ENCODE measurements around the gene CYFIP2.

Gene CYFIP2

DNA sequence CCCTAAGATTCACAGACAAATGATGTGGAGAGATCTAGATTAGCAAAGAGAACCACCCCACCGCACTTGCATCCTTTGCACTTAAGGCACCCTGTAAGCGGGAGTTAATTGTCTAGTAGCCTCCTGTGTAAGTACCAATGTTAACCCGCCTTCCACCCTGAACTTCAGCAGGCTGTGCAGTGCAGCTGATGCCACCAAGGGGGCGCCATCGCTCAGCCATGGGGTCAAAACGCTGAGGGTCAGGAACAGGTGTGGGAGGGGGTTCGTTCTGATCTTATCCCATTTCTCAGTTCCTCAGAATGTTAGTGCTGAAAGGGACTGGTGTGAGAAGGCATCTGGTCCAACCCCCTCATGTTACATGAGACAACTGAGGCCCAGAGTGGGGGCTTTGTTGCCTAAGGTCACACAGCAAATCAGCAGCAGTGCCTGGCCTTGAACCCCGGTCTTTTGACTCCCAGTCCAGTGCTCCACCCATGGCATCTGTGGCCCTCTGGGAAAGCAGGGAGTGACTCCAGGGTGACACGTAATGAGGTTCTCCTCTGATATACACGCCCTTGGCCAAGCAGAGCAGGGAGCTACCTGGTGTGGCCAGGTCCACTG is 57.3 kb downstream of the CYFIP2 start:
- no peak overlapping the region for H4K91ac ChIP-seq (ENCODE audit: low read depth, low read length, poor library complexity)
- no CpG with 5 or more reads among the region's 10 CpGs for WGBS, 2 donors (ENCODE audit: extremely low coverage in 2 of 2, insufficient read length in 2 of 2, insufficient replicate concordance in 1 of 2)
- no peak overlapping the region for H2AK5ac ChIP-seq (ENCODE audit: low read depth, low read length)
- no peak overlapping the region for H3K18ac ChIP-seq (ENCODE audit: low read length)
- no peaks in the 10 kb centered on the region for H3K4me1 ChIP-seq (ENCODE audit: control insufficient read depth in 2 of 2, insufficient read depth in 1 of 2, low read depth in 1 of 2, low read length in 2 of 2)
- no peaks in the 10 kb centered on the region for H3K27me3 ChIP-seq (ENCODE audit: control insufficient read depth in 3 of 3, insufficient read depth in 3 of 3, low read depth in 1 of 3, low read length in 3 of 3)
- H3K27ac ChIP-seq (replicated peaks; ENCODE audit: low read length) = no peak overlapping the region
- H3K14ac ChIP-seq (ENCODE audit: low read length) = no peak overlapping the region
- no peak overlapping the region for H2BK12ac ChIP-seq (ENCODE audit: low read length)
- H3K9me3 ChIP-seq (replicated peaks in 1 of 2; ENCODE audit: control insufficient read depth in 2 of 2, insufficient read depth in 1 of 2, low read depth in 1 of 2, low read length in 2 of 2) = no peaks in the 10 kb centered on the region
- no peak overlapping the region for H3K23ac ChIP-seq (ENCODE audit: low read depth, low read length, poor library complexity)
- peaks cover 40 to 96% of the 10 kb centered on the region in 2 donors for H3K36me3 ChIP-seq (replicated peaks in 1 of 2; ENCODE audit: control insufficient read depth in 2 of 2, insufficient read depth in 2 of 2, low read length in 2 of 2)
- H2AFZ ChIP-seq (ENCODE audit: low read length) = no peak overlapping the region
- H3K9ac ChIP-seq (ENCODE audit: low read depth, low read length, poor library complexity) = no peak overlapping the region
- no peak overlapping the region for H3K4ac ChIP-seq (ENCODE audit: low read length)
- H3K4me3 ChIP-seq (ENCODE audit: low read length in 2 of 2) = no peak overlapping the region
- no peak overlapping the region for H2BK5ac ChIP-seq (ENCODE audit: low read length)
- no peaks in the 10 kb centered on the region for H3K79me1 ChIP-seq (ENCODE audit: low read depth, low read length)
- no peak for DNase-seq (ENCODE audit: low spot score)
- H2BK15ac ChIP-seq (ENCODE audit: low read length) = no peak overlapping the region
- no peak overlapping the region for H4K8ac ChIP-seq (ENCODE audit: low read depth, low read length)
- no peak overlapping the region for H2BK120ac ChIP-seq (ENCODE audit: low read depth, low read length)
- H3K4me2 ChIP-seq (ENCODE audit: insufficient read depth, low read length, poor library complexity, severe bottlenecking) = no peak overlapping the region

DNA sequence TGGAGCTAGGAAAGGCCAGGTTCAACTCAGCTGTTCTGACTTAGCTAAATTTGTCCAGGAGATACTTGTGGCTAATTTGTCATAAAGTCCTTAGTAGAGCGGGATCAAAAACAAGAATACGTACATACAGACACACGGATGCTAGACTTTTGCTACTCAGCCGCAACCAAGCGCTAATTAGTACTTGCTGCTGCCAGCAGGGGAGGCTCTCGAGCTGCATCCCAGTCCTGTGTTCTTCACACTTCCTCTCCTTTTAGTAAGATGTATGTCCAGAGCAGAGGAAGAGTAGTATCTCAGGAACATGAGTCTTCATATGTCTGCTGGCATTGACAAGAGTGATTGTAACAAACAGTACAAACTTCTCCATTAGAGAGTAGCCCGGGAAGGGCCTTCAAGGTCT is 58.3 kb downstream of the CYFIP2 start:
- Histone ChIP-seq H3K36me3 (replicated peaks in 1 of 2; ENCODE audit: control insufficient read depth in 2 of 2, insufficient read depth in 2 of 2, low read length in 2 of 2) (peaks cover 38 to 91% of the 10 kb centered on the region in 2 donors), H2BK120ac (ENCODE audit: low read depth, low read length) (no peak overlapping the region)

DNA sequence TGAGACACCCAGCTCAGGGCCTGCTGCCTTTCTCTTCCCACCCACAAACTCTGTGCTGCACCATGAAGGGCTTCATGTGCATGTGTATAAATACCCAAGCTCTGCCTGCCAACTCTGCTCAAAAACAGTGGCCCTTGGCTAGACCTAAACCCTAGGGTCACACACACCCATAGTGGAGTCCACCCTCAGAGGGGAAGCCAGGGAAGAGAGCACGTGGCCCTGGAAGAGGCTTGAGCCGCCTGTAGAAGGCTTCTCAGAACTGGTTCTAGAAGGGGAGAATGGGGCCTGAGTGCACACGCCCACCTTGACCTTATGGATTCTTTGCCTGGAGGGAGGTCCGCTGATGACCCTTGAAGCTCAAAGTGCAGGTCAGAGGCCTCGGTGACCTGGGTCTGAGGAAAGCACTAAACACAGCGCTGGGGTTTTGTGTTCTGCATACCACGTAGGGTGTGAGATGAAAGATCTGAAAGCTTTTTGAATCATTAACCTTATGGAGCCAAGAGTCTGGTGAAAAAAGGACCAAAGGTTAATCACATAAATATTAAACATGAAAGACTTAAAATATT is 60.6 kb downstream of the CYFIP2 start:
- Histone ChIP-seq H2AFZ (ENCODE audit: low read length) (no peak overlapping the region), H2BK12ac (ENCODE audit: low read length) (no peak overlapping the region), H3K14ac (ENCODE audit: low read length) (no peak overlapping the region), H4K91ac (ENCODE audit: low read depth, low read length, poor library complexity) (no peak overlapping the region), H3K4me2 (ENCODE audit: insufficient read depth, low read length, poor library complexity, severe bottlenecking) (no peak overlapping the region), H3K23ac (ENCODE audit: low read depth, low read length, poor library complexity) (no peak overlapping the region), H4K8ac (ENCODE audit: low read depth, low read length) (no peak overlapping the region), H2BK15ac (ENCODE audit: low read length) (no peak overlapping the region), H3K4me3 (ENCODE audit: low read length in 2 of 2) (no peak overlapping the region), H2BK5ac (ENCODE audit: low read length) (no peak overlapping the region), H3K9me3 (replicated peaks in 1 of 2; ENCODE audit: control insufficient read depth in 2 of 2, insufficient read depth in 1 of 2, low read depth in 1 of 2, low read length in 2 of 2) (no peaks in the 10 kb centered on the region), H3K9ac (ENCODE audit: low read depth, low read length, poor library complexity) (no peak overlapping the region), H3K27me3 (ENCODE audit: control insufficient read depth in 3 of 3, insufficient read depth in 3 of 3, low read depth in 1 of 3, low read length in 3 of 3) (no peaks in the 10 kb centered on the region), H2BK120ac (ENCODE audit: low read depth, low read length) (no peak overlapping the region), H3K79me1 (ENCODE audit: low read depth, low read length) (no peaks in the 10 kb centered on the region), H2AK5ac (ENCODE audit: low read depth, low read length) (no peak overlapping the region), H3K4ac (ENCODE audit: low read length) (no peak overlapping the region), H3K27ac (replicated peaks; ENCODE audit: low read length) (no peak overlapping the region), H3K36me3 (replicated peaks in 1 of 2; ENCODE audit: control insufficient read depth in 2 of 2, insufficient read depth in 2 of 2, low read length in 2 of 2) (peaks cover 33 to 91% of the 10 kb centered on the region in 2 donors), H3K4me1 (ENCODE audit: control insufficient read depth in 2 of 2, insufficient read depth in 1 of 2, low read depth in 1 of 2, low read length in 2 of 2) (no peaks in the 10 kb centered on the region), H3K18ac (ENCODE audit: low read length) (no peak overlapping the region)
- no CpG with 5 or more reads among the region's 7 CpGs for WGBS, 2 donors (ENCODE audit: extremely low coverage in 2 of 2, insufficient read length in 2 of 2, insufficient replicate concordance in 1 of 2)
- no peak for DNase-seq (ENCODE audit: low spot score)

More for the DNA sequence above, 58.3 kb downstream of the CYFIP2 start:
- Histone ChIP-seq H3K4me1 (ENCODE audit: control insufficient read depth in 2 of 2, insufficient read depth in 1 of 2, low read depth in 1 of 2, low read length in 2 of 2) (no peaks in the 10 kb centered on the region), H2BK12ac (ENCODE audit: low read length) (no peak overlapping the region), H3K4me2 (ENCODE audit: insufficient read depth, low read length, poor library complexity, severe bottlenecking) (no peak overlapping the region), H3K27ac (replicated peaks; ENCODE audit: low read length) (no peak overlapping the region), H3K4me3 (ENCODE audit: low read length in 2 of 2) (no peak overlapping the region), H3K18ac (ENCODE audit: low read length) (no peak overlapping the region), H3K4ac (ENCODE audit: low read length) (no peak overlapping the region), H2AK5ac (ENCODE audit: low read depth, low read length) (no peak overlapping the region), H3K23ac (ENCODE audit: low read depth, low read length, poor library complexity) (no peak overlapping the region), H2BK15ac (ENCODE audit: low read length) (no peak overlapping the region), H4K8ac (ENCODE audit: low read depth, low read length) (no peak overlapping the region), H3K9ac (ENCODE audit: low read depth, low read length, poor library complexity) (no peak overlapping the region), H3K27me3 (ENCODE audit: control insufficient read depth in 3 of 3, insufficient read depth in 3 of 3, low read depth in 1 of 3, low read length in 3 of 3) (no peaks in the 10 kb centered on the region), H2BK5ac (ENCODE audit: low read length) (no peak overlapping the region), H3K9me3 (replicated peaks in 1 of 2; ENCODE audit: control insufficient read depth in 2 of 2, insufficient read depth in 1 of 2, low read depth in 1 of 2, low read length in 2 of 2) (no peaks in the 10 kb centered on the region), H2AFZ (ENCODE audit: low read length) (no peak overlapping the region), H3K14ac (ENCODE audit: low read length) (no peak overlapping the region), H3K79me1 (ENCODE audit: low read depth, low read length) (no peaks in the 10 kb centered on the region), H4K91ac (ENCODE audit: low read depth, low read length, poor library complexity) (no peak overlapping the region)
- WGBS, 2 donors (ENCODE audit: extremely low coverage in 2 of 2, insufficient read length in 2 of 2, insufficient replicate concordance in 1 of 2) = no CpG with 5 or more reads among the region's 7 CpGs
- DNase-seq (ENCODE audit: low spot score) = no peak

DNA sequence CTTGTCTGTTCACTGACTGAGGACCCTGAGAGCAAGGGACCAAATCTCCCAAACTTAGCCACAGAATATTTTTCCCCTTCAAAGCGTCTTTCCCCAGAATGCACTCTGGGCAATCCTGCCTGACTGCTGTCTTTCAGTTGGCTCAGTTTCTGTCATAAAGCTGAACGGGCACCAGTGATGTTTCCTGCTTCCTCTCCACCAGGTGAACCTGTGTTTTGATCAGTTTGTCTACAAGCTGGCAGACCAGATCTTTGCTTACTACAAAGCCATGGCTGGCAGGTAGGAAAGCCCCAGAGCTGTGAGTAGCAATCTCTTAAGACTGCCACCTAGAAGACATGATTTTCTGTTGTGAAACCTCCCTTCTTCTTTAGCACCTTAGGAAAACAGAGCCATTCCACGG is 61.8 kb downstream of the CYFIP2 start:
- Histone ChIP-seq H2BK120ac (ENCODE audit: low read depth, low read length) (no peak overlapping the region), H3K36me3 (replicated peaks in 1 of 2; ENCODE audit: control insufficient read depth in 2 of 2, insufficient read depth in 2 of 2, low read length in 2 of 2) (peaks cover 31 to 91% of the 10 kb centered on the region in 2 donors), H4K91ac (ENCODE audit: low read depth, low read length, poor library complexity) (no peak overlapping the region), H2AK5ac (ENCODE audit: low read depth, low read length) (no peak overlapping the region), H3K27ac (replicated peaks; ENCODE audit: low read length) (no peak overlapping the region), H3K4me3 (ENCODE audit: low read length in 2 of 2) (no peak overlapping the region), H3K4ac (ENCODE audit: low read length) (no peak overlapping the region), H2BK5ac (ENCODE audit: low read length) (no peak overlapping the region), H2BK15ac (ENCODE audit: low read length) (no peak overlapping the region), H2BK12ac (ENCODE audit: low read length) (no peak overlapping the region), H4K8ac (ENCODE audit: low read depth, low read length) (no peak overlapping the region), H3K9me3 (replicated peaks in 1 of 2; ENCODE audit: control insufficient read depth in 2 of 2, insufficient read depth in 1 of 2, low read depth in 1 of 2, low read length in 2 of 2) (no peaks in the 10 kb centered on the region), H3K79me1 (ENCODE audit: low read depth, low read length) (no peaks in the 10 kb centered on the region), H3K23ac (ENCODE audit: low read depth, low read length, poor library complexity) (no peak overlapping the region), H3K4me1 (ENCODE audit: control insufficient read depth in 2 of 2, insufficient read depth in 1 of 2, low read depth in 1 of 2, low read length in 2 of 2) (no peaks in the 10 kb centered on the region), H3K4me2 (ENCODE audit: insufficient read depth, low read length, poor library complexity, severe bottlenecking) (no peak overlapping the region), H3K27me3 (ENCODE audit: control insufficient read depth in 3 of 3, insufficient read depth in 3 of 3, low read depth in 1 of 3, low read length in 3 of 3) (no peaks in the 10 kb centered on the region), H2AFZ (ENCODE audit: low read length) (no peak overlapping the region), H3K14ac (ENCODE audit: low read length) (no peak overlapping the region), H3K9ac (ENCODE audit: low read depth, low read length, poor library complexity) (no peak overlapping the region), H3K18ac (ENCODE audit: low read length) (no peak overlapping the region)
- DNase-seq (ENCODE audit: low spot score) = no peak
- no CpG with 5 or more reads among the region's 3 CpGs for WGBS, 2 donors (ENCODE audit: extremely low coverage in 2 of 2, insufficient read length in 2 of 2, insufficient replicate concordance in 1 of 2)

Measured in neuronal stem cell (in vitro differentiated cells).